GM06990 (cell line): ENCODE data around the gene ANKH.

Source experiments
- DNase-seq: peaks from one replicate; pipeline ENCODE4 v3.0.0-alpha.2; 2011; ENCODE audit not compliant: insufficient read length; ENCODE audit errors: extremely low read depth
- H3K27me3 ChIP-seq: replicated peaks from 2 replicates; pipeline ENCODE4 v1.6.0; 2011; ENCODE audit warnings: low read length; ENCODE audit not compliant: control insufficient read depth, insufficient read depth
- H3K36me3 ChIP-seq: 2 replicates; pipeline ENCODE4 v1.5.1; 2011; ENCODE audit warnings: low read length; ENCODE audit not compliant: control insufficient read depth, insufficient read depth
- H3K4me3 ChIP-seq: replicated peaks from 2 replicates; pipeline ENCODE4 v1.5.1; 2011; ENCODE audit warnings: low read depth, mild to moderate bottlenecking, control low read depth, low read length
- CTCF ChIP-seq: IDR thresholded peaks from 2 replicates; pipeline ENCODE4 v1.5.1; 2011; ENCODE audit warnings: low read length, control low read depth, mild to moderate bottlenecking, inconsistent platforms; ENCODE audit not compliant: insufficient read depth, poor library complexity, severe bottlenecking

The ANKH gene

GRCh38 chr5:14810282-14810681 lies 61.3 kb downstream of the ANKH start:
- no peak for DNase-seq
- peak overlapping the region; percentile 22; the same call in 1 of the 2 replicates for H3K4me3 ChIP-seq
- no peak for TF ChIP-seq CTCF
- H3K36me3 ChIP-seq: no peaks in the 10 kb centered on the region
- no peaks in the 10 kb centered on the region for H3K27me3 ChIP-seq

GRCh38 chr5:14809369-14810155 lies 62.0 kb downstream of the ANKH start:
- Histone ChIP-seq H3K27me3 (no peaks in the 10 kb centered on the region), H3K36me3 (no peaks in the 10 kb centered on the region), H3K4me3 (peak overlapping the region; percentile 22; the same call in 1 of the 2 replicates)
- no peak for TF ChIP-seq CTCF
- peak; percentile 70 for DNase-seq

GRCh38 chr5:14807471-14807870 lies 64.1 kb downstream of the ANKH start:
- no peak overlapping the region for H3K4me3 ChIP-seq
- H3K27me3 ChIP-seq: no peaks in the 10 kb centered on the region
- H3K36me3 ChIP-seq: no peaks in the 10 kb centered on the region
- no peak for TF ChIP-seq CTCF
- DNase-seq: no peak

GRCh38 chr5:14806456-14806855 lies 65.1 kb downstream of the ANKH start:
- Histone ChIP-seq H3K4me3 (no peak overlapping the region), H3K27me3 (no peaks in the 10 kb centered on the region), H3K36me3 (no peaks in the 10 kb centered on the region)
- no peak for DNase-seq
- no peak for TF ChIP-seq CTCF

GRCh38 chr5:14802541-14802940 lies 69.0 kb downstream of the ANKH start:
- Histone ChIP-seq H3K27me3 (no peaks in the 10 kb centered on the region), H3K36me3 (no peaks in the 10 kb centered on the region), H3K4me3 (no peak overlapping the region)
- no peak for TF ChIP-seq CTCF
- DNase-seq: no peak
